AG08396 (cell line): Measurements from ENCODE around the gene SNCB.

Source experiments
- DNase-seq: peaks from one replicate; pipeline ENCODE4 v3.0.0; 2012; ENCODE audit warnings: low spot score, mixed read lengths

SNCB gene

GRCh38 chr5:176644294-176644693 lies 14.0 kb upstream of the SNCB start:
- no peak for DNase-seq

GRCh38 chr5:176643491-176644219 lies 13.3 kb upstream of the SNCB start:
- DNase-seq = no peak

GRCh38 chr5:176642675-176643490 lies 12.5 kb upstream of the SNCB start:
- DNase-seq = no peak

DNA sequence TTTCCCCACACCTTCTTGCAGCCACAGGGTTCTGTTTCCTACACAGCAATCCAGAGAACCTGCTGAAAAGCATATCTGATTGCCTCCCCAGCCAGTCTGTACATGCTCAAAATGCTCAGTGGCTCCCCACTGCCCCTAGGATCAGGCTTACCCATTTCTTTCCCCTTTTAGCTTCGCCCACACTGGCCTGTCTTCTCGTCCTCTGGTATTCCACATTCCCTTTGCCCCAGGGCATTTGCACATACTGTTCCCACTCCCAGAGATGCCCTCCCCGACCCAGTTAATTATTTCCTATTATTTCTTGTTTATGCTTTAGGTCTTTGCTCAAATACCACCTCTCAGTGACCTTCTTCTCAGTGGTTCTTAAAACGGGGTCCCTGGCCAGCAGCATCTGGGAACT lies 10.3 kb upstream of the SNCB start:
- DNase-seq = no peak

DNA sequence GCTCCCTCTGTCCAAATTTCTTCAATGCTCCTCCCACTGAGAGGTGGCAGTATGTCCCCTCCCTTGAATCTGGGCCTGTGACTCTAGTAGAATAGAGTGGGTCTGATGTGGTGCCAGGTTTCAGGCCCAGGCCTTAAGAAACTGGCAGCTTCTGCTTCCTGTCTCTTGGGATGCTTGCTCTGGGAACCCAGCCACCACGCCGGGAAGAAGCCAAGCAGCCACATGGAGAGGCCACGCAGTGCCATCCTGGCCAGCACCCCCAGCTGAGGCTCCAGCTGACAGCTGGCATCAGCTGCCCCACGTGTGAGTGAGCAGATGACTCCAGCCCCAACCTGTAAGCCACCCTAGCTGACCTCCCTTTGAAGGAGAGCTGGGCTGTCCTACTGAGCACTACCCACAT lies 9.6 kb upstream of the SNCB start:
- DNase-seq = no peak

GRCh38 chr5:176639208-176639607 lies 8.9 kb upstream of the SNCB start:
- no peak for DNase-seq

DNA sequence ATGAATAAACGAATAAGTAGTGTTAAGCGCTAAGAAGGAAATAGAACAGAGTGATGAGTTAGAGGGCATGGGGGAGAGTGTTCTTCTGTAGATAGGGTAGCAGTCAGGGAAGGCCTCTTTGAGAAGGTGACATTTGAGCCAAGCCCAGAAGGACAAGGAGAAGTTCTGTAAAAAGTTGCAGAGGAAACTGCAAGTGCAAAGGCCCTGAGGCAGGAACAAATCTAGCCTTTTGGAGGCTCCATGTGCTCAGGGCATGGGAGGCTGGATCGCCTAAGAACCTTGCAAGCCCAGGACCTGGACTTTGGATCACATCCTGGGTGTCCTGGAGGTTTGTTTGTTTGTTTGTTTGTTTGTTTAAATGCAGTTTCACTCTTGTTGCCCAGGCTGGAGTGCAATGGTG lies 8.1 kb upstream of the SNCB start:
- DNase-seq = no peak

DNA sequence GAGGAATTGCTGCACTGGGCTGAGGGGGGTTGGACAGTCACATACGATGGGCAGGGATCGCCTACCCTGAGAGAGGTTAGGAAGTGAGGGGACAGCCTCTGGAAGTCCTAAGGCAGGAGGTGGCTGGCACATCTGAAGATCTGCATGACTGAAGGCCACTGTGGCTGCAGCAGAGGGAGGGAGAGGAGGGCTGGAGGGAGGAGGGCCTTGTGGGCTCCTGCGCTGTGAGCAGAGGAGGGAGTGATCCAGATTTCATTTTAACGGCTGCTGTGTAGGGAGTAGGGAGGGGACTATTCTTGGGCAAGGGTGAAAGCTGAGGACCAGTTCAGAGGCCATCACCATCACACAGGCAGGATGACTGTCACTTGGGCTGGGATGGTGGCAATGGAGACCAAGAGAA lies 7.2 kb upstream of the SNCB start:
- DNase-seq = no peak

- peak; percentile 19 for DNase-seq
Measured at GRCh38 chr5:176636426-176636825, 6.1 kb upstream of the SNCB start.

GRCh38 chr5:176633598-176633997 lies 3.3 kb upstream of the SNCB start:
- no peak for DNase-seq

DNA sequence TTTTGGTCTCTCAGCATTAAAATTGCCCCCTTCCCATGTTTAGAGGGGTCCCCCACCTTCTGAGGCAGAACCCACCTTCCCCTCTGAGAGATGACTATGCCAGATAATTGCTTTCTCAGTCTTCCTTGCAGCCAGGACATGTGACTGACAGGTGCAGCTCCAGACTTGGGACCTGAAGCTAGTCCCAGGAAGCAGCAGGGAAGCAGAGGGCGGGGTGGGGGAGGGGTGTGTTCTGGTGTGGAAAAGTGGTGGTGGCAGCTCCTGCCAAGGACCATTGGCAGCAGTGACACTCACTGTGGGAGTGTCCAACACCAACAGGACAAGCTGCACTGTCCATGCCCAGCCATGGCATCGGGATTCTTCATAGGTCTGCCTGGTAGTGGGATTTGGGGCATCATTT lies 2.4 kb upstream of the SNCB start:
- DNase-seq = no peak

- no peak for DNase-seq
Measured at GRCh38 chr5:176631383-176632200, 1.3 kb upstream of the SNCB start.

GRCh38 chr5:176630681-176631222 lies 418 bp upstream of the SNCB start:
- DNase-seq = no peak

DNA sequence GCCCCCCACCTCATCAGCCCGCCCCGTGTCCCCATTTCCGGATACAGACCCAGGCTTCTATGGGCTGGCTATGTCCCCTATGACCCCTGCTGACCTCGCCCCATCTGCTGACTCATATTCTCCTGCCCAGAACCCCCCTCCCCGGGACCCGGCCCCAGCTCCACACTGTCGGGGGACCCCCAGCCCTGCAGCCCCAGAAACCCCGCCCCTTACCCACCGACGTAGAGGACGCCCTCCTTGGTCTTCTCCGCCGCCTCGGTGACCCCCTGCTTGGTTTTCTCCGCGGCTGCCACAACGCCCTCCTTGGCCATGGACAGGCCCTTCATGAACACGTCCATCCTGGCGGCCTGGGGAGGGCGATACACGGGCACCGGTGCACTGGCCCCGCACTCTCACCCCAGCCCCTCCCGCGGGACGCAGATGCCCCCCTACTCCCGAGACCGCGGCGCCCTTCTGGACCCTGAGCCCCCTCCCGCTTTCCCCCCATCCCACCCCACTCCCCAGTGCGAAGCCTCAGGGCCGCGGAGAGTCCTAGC lies 949 bp downstream of the SNCB start:
- no peak for DNase-seq

DNA sequence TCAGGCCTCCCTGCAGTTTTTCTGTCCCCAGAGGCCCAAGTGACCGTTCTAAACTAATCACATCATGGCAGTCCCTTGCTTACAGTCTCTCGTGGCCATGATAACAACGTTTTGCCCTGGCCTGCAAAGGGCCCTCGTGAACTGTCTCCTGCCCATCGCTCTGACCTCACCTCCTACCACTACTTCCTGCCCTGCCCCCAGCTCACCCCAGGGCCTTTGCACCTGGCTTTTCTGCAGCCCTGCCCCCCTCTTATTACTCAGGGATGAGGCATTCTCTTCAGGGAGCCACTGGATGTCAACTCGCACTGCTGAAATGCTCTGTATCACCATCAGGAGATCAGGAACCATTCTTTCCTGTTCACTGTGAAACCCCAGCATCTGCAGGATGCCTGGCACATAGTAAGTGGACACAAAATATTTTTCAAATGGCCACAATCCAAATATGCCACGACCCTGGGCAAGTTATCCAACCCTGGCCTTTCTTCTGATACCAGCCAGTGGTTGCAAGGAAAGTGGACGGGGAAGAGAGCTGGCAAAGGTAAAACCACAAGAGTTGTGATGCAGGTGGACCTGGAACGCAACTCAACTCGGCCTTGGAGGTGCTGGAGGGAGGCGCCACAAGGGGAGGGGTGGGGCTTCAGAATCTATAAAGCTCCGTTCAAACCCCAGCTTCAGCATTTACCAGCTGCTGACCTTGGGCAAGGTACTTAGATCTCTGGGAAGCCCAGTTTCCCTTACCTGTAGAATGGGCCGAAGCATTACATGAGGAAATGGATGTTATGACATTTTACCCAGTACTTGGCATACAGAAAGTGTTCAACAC lies 1.7 kb downstream of the SNCB start:
- no peak for DNase-seq

DNA sequence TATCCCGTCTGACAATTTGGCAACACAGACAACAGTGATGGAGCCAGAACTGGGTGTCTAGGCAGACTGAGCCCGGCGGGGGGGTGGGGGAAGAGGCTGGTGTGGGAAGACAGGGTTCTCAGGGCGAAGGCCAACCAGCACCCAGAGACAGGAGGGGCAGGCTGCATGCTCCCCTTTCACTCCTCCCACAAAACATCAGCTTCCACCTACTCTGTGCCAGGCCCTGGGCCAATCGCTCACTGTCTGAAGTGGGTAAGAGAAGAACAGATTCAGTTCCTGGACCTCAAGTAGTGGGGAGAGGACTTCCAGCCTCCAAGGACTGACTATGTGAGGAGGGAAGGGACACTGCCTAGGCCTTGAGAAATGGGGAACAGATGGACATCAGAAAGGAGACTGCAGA lies 2.8 kb downstream of the SNCB start:
- no peak for DNase-seq

DNA sequence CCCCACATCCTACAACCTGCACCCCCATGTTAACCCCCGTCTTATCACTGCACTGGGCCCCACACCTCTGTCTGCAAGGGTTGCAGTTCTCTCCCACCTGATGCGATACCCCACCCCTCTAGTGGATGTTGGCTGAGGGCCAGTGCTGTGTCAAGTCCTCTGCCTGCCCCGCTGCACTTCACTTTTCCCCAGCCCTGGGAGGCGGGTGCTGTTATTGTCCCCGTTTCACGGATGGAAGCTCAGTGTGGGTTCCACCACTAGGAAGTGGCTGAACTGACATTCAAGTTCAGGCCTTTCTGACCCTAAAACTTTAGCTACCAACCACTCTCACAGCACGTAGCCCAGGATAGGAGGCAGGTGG lies 3.5 kb downstream of the SNCB start:
- DNase-seq = no peak

DNA sequence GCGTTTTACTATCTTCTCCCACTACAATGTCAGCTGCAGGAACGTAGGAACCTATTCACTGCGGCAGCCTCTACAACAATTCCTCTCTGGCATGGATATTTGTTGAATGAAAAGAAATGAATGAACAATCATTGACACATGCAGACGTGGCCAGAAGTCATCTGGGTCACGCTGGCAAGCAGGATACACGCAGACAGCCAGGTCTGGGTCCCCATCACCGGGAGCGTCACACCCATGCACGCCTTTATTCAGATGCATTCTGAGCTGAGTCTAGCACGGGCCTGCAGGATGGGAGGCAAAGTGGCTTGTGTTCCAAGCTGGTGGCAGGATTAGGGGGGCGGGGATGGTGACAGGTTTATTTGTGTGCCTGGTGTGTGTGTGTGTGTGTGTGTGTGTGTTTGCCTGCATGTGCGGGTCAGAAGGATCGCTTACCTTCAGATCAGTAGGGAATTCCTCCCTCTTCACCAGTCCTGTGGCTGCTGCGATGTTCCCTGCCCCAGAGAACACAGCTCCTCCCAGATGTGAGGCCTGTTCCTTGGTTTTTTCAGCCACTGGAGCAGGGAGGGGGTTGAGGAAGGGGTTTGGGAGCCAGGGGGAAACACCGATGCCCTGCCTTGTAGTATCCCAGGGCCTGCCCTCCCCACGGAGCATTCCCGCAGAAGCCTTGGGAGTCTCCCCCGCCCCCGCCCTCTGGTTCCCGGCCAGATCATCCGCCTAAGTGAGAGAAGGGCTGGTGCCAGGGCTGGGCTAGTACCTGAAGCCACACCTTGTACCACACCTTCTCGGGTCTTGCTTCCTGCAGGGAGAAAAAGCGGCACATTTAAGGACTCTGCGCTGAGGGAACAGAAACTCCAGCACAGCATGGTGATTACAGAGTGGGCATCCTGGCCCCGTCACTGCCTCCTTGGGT lies 4.1 kb downstream of the SNCB start:
- DNase-seq = no peak

- DNase-seq = no peak
Measured at GRCh38 chr5:176625512-176625911, 4.8 kb downstream of the SNCB start.

DNA sequence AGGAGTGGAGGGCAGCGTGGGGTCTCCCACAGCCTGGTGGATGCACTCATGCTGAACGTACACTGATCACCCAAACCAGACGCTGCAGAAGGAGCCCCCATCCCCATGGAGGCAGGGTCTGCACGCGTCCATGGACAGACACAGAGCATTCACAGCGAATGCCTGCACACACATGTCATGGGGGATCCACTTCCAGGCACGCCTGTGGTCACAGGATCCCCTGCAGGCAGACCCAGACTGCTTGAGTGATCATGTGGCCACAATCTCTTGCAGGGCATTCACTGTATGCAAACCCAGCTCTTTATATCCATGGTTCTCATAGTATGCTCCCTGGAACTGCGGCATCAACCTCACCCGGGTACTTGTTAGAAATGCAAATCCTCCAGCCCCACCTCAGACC lies 5.4 kb downstream of the SNCB start:
- DNase-seq = no peak
